Prostate gland (tissue), 2 donors: ENCODE data around the gene NT5C3B. TPM values are rescaled to one million over a fixed set of nuclear protein-coding genes. Genes with fewer than 3 reads are reported as not detected.

Experiments
- DNase-seq: peaks from one replicate; pipeline ENCODE4 v3.0.0-alpha.2; 2019; ENCODE audit warnings: low spot score
- H3K27ac ChIP-seq, 2 donors: fragments of 200-600 bp; sonication (generic); 2 replicates each; pipeline ENCODE4 v1.5.1; 2017 to 2019
- H3K27me3 ChIP-seq: fragments of 200-600 bp; sonication (generic); replicated peaks from 2 replicates; pipeline ENCODE4 v1.5.1; 2019; ENCODE audit not compliant: insufficient read depth
- H3K36me3 ChIP-seq, 2 donors: fragments of 200-600 bp; sonication (generic); 1 replicate in 1 of 2; 2 replicates in 1 of 2; pipeline versions ENCODE4 v1.5.1 to v1.8.1; 2017 to 2019
- H3K4me1 ChIP-seq: fragments of 200-600 bp; sonication (generic); replicated peaks from 2 replicates; pipeline ENCODE4 v1.5.1; 2019
- H3K4me3 ChIP-seq, 2 donors: fragments of 200-600 bp; sonication (generic); 2 replicates each; pipeline ENCODE4 v1.5.1; 2017 to 2019
- H3K9me3 ChIP-seq: fragments of 200-600 bp; sonication (generic); 2 replicates; pipeline ENCODE4 v1.5.1; 2017
- POLR2A ChIP-seq: fragments of 450-650 bp; IDR thresholded peaks from one replicate; pipeline ENCODE4 v1.6.1; 2016; ENCODE audit warnings: antibody characterized with exemption, mild to moderate bottlenecking
- POLR2AphosphoS5 ChIP-seq: sonication (generic); formaldehyde crosslinking; IDR thresholded peaks from one replicate; pipeline ENCODE4 v1.6.1; 2017; ENCODE audit warnings: antibody characterized with exemption
- WGBS: methylation state at CpG from one replicate; pipeline ENCODE4 v1.1.5; 2018; 5-methylcytosine and 5-hydroxymethylcytosine counted together
- intact Hi-C: fragments of 100-400 bp; cut with DNase I; formaldehyde crosslinking; loops from one replicate; pipeline ENCODE4 v1.14.2; 2022
- total RNA-seq, 2 donors: library from RNA; depleted of rRNA; stranded (reverse); fragments of >200 nt; gene quantifications; one replicate each; pipeline ENCODE4 v1.1.0, GENCODE V29; 2016
- TF ChIP-seq, protein P1 (sequence below), 4 experiments: fragments of 200-600 bp in 2 of 4; fragments of 450-650 bp in 2 of 4; sonication (generic) in 2 of 4; IDR thresholded peaks; 1 replicate in 3 of 4; 2 replicates in 1 of 4; pipeline ENCODE4 v1.5.1; 2016 to 2019; ENCODE audit warnings: antibody characterized with exemption in 4 of 4, mild to moderate bottlenecking in 2 of 4, moderate library complexity in 2 of 4

Gene NT5C3B
- total RNA-seq, 2 donors from 2014 or later = 53.9 to 67.2 TPM

DNA sequence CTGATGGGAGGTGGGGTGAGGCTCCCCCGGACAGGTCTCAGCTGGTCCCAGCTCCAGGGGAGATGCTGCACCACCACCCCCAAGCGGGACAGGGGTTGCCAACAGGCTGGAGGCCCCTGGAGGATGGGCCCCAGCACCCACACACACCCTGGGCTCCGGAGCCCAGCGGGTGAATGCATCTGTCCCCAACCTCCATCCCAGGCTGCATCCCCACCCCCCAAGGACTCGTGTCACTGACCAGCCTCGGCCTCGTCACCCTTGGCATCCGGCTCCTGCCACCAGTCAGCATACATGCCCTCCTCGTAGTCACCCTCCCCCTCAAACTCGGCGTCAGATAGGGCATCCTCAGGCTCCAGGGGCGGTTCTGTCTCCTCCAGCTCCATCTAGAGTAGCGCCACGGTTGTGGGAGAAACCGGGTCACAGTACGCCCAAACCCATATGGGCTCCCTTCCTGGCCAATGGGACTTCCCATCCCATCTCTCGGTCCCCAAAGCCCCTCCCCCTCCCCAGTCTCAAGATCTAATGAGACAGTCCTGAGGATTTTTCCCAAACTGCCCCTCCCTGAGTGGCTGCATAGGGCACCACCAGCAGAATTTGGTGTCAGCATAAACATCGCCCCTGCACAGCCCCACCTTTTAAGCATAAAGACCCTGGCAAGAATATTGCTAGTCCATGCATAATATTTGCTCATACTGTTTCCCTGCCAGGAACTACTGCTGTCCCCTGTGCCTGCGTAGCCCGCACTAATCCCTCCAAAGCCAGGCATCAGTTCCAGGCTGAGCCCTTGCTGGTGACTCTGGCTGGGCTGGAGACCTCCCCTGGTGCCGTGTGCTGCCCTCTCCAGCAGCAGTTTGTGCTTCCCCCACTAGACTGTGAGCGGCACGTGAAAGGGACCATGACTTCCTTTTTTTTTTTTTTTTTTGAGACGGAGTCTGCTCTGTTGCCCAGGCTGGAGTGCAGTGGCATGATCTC lies 32.7 kb downstream of the NT5C3B start:
- WGBS = 71% methylated on average over 24 of the region's 24 CpGs
- H3K27me3 ChIP-seq = no peaks in the 10 kb centered on the region
- peaks cover 4% of the 10 kb centered on the region for H3K4me1 ChIP-seq
- intact Hi-C loops = no loop called here
- no peak overlapping the region for H3K27ac ChIP-seq
- no peaks in the 10 kb centered on the region for H3K9me3 ChIP-seq
- TF ChIP-seq, protein P1, sequence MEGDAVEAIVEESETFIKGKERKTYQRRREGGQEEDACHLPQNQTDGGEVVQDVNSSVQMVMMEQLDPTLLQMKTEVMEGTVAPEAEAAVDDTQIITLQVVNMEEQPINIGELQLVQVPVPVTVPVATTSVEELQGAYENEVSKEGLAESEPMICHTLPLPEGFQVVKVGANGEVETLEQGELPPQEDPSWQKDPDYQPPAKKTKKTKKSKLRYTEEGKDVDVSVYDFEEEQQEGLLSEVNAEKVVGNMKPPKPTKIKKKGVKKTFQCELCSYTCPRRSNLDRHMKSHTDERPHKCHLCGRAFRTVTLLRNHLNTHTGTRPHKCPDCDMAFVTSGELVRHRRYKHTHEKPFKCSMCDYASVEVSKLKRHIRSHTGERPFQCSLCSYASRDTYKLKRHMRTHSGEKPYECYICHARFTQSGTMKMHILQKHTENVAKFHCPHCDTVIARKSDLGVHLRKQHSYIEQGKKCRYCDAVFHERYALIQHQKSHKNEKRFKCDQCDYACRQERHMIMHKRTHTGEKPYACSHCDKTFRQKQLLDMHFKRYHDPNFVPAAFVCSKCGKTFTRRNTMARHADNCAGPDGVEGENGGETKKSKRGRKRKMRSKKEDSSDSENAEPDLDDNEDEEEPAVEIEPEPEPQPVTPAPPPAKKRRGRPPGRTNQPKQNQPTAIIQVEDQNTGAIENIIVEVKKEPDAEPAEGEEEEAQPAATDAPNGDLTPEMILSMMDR (IDR thresholded peaks at IDR 0.05) = no peak
- no peak for TF ChIP-seq POLR2AphosphoS5
- no peak for TF ChIP-seq POLR2A
- no peak for DNase-seq
- no peaks in the 10 kb centered on the region for H3K36me3 ChIP-seq
- H3K4me3 ChIP-seq = no peak overlapping the region

DNA sequence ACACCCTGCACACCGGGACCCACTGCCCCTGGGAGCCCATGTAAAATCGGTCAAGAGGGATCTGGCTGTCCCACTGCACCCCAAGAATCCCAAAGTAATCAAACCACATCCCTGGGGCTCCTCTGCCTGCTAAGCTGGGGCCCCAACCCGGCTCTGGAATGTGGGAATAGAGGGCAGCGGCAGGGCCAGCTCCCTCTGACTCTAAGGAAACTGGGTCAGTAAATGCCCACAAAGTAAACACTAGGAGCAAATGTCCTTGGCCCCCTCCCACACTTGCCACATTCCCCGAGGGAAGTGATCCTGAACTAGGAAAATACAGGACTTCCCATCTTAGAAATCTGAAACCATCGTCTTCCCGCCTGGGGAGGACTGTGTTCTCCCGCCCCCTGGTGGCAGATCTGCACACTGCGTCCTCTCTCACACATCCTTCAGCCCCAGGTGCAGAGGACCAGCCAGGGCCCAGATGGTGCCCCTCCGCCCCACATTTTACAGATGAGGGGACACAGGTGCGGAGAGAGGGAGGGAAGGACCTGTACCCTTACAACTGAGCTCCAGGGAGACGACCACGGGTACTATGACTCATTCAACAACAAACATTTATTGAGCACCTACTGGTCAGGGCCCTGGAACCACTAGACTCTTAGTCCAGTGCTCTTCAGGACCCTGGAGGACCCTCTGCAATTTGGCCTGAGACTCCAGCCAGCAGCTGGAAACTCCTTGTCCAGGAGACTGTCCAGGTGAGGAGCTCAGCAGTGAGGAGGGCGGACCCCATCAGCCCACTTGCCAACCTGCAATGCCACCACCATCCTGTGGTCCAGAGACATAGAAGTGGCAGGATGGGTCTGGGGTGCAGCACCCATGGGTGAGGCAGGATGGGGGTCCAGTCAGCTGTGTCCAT lies 34.4 kb downstream of the NT5C3B start:
- Histone ChIP-seq H3K27me3 (no peaks in the 10 kb centered on the region), H3K27ac (peak overlapping the region; percentile 55 to 60), H3K4me1 (peaks cover 4% of the 10 kb centered on the region), H3K9me3 (no peaks in the 10 kb centered on the region), H3K36me3 (no peaks in the 10 kb centered on the region), H3K4me3 (no peak overlapping the region)
- DNase-seq = peak; percentile 83
- TF ChIP-seq, protein P1 (IDR thresholded peaks at IDR 0.05) = peak; percentile 97 to 100 (median 99)
- TF ChIP-seq POLR2AphosphoS5 (peak; percentile 86), POLR2A (no peak)
- intact Hi-C loops = loop anchor here (1.0 kb wide), 1 partner anchor 64 kb away; no protein-coding TSS in a partner anchor
- WGBS = 12% methylated on average over 14 of the region's 14 CpGs

DNA sequence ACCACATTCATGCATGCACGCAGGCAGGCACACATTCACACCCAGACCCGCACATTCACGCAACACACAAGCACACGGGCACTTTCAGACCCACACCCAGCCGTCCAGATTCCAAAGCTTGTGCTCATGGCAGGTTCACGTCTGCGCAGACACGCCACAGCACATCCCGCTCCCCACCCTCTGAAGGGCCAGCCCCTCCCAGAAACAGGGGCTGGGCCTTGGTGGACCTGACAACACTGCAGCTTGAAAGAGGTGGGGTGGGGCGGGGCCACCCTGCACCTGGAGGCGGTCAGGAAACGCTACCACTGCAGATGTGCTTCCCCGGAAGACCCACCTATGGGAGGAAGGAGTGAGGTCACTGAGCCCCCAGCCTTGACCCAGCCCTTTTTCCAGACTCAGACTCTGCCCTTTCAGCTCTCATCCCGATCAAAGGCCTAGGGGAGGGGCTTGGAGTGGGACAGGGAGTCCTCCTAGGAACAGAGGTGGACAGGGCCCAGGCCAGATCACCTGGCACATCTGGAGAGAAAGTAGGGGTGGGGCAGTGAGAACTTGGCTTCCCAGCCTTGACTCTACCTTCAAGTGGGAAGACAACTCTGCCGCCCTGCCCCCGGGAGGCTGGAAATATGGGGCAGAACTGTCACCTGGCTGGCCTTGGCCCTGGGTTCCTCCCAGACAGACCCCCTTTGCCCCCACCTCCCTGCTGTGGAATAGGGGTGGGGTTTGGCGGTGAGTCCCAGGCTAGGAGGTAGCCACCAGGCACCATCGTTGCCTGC lies 35.2 kb downstream of the NT5C3B start:
- 26% methylated on average over 18 of the region's 18 CpGs for WGBS
- Histone ChIP-seq H3K36me3 (no peaks in the 10 kb centered on the region), H3K27me3 (no peaks in the 10 kb centered on the region), H3K4me1 (peaks cover 4% of the 10 kb centered on the region), H3K4me3 (no peak overlapping the region), H3K9me3 (no peaks in the 10 kb centered on the region), H3K27ac (peak overlapping the region; percentile 55 to 60)
- TF ChIP-seq POLR2AphosphoS5 (peak; percentile 86), POLR2A (peak; percentile 9)
- TF ChIP-seq, protein P1 (IDR thresholded peaks at IDR 0.05) = no peak
- DNase-seq = peak; percentile 86
- intact Hi-C loops = loop anchor here (1.0 kb wide), 1 partner anchor 63 kb away; no protein-coding TSS in a partner anchor

DNA sequence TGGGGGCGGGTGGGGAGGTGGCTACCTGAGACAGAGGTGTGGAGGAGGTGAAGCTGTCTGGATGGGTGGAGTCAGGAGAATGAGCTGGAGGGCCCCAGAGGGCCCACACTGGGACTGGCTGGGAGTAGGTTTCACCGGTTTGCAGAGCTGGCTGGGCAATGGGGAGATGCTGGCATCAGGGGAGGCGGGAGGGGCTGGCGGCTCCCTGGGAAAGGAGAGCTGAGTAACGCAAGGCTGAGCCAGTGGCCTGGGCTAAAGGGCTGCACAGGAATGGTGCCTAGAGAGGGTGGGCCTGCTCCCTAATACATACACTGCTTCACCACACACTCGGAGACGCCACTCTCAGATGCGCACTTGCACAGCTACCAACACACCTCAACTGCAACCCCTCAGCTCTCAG lies 36.7 kb downstream of the NT5C3B start:
- DNase-seq = no peak
- TF ChIP-seq, protein P1 (IDR thresholded peaks at IDR 0.05) = no peak
- TF ChIP-seq POLR2AphosphoS5 (no peak), POLR2A (no peak)
- no peak overlapping the region for H3K27ac ChIP-seq
- intact Hi-C loops = no loop called here
- H3K4me1 ChIP-seq = peaks cover 4% of the 10 kb centered on the region
- no peaks in the 10 kb centered on the region for H3K27me3 ChIP-seq
- no peak overlapping the region for H3K4me3 ChIP-seq
- 78% methylated on average over 8 of the region's 8 CpGs for WGBS
- H3K9me3 ChIP-seq = no peaks in the 10 kb centered on the region
- H3K36me3 ChIP-seq = no peaks in the 10 kb centered on the region
